ENCODE results near the gene RAB15.

RAB15 gene

DNA sequence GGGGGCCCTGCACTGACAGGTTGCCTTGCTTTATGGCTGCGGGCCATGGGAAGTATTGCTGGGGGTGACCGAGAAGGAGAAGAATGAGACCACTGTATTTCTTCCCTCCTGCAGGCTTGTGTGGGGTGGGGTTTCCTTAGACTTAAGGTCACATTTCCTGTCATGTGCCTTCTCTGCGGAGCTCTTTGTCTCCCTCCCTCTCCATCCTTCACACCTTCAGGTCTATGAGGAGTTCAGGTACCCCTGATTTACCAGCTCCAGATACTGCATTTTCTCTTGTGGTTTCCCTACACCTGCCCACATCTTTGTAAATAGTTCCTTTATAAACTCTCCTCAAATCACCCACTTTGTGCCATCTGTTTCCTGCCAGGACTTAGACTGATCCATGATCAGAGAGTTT, 18.2 kb upstream of the RAB15 start:
- Histone ChIP-seq H3K4me3 (ENCODE audit: low read length) (no peak overlapping the region), H3K36me3 (ENCODE audit: control insufficient read depth, insufficient read depth, low read length) (no peaks in the 10 kb centered on the region), H3K4me1 (ENCODE audit: control insufficient read depth, insufficient read depth, low read length) (no peaks in the 10 kb centered on the region), H3K27me3 (ENCODE audit: control insufficient read depth, insufficient read depth, low read length) (no peaks in the 10 kb centered on the region), H3K27ac (ENCODE audit: low read length) (no peak overlapping the region), H3K9me3 (ENCODE audit: control insufficient read depth, insufficient read depth, low read length) (no peaks in the 10 kb centered on the region)
- no peak for DNase-seq (ENCODE audit: low read depth, low spot score)
- no CpG with 5 or more reads among the region's 3 CpGs for WGBS (ENCODE audit: insufficient coverage, insufficient read length)

DNA sequence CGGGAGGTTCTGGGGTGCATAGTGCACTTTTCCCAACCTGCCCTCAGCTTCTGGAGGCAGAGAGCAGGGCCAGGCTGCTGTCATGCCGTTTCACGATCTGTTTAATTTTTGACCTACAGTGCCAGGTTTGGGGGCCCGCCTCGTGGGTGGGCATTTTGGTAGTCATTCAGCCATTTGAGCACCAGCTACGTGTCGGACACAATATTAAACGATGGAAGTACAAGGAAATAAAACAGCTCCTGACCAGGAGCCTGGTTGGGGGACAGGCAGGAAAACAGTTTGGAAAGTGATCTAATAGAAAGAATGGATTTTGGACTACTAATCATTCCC, 15.3 kb upstream of the RAB15 start:
- Histone ChIP-seq H3K9me3 (ENCODE audit: control insufficient read depth, insufficient read depth, low read length) (no peaks in the 10 kb centered on the region), H3K27me3 (ENCODE audit: control insufficient read depth, insufficient read depth, low read length) (no peaks in the 10 kb centered on the region), H3K4me3 (ENCODE audit: low read length) (peak overlapping the region; percentile 66), H3K4me1 (ENCODE audit: control insufficient read depth, insufficient read depth, low read length) (no peaks in the 10 kb centered on the region), H3K36me3 (ENCODE audit: control insufficient read depth, insufficient read depth, low read length) (no peaks in the 10 kb centered on the region), H3K27ac (ENCODE audit: low read length) (no peak overlapping the region)
- DNase-seq (ENCODE audit: low read depth, low spot score), result no peak
- WGBS (ENCODE audit: insufficient coverage, insufficient read length), result no CpG with 5 or more reads among the region's 8 CpGs

DNA sequence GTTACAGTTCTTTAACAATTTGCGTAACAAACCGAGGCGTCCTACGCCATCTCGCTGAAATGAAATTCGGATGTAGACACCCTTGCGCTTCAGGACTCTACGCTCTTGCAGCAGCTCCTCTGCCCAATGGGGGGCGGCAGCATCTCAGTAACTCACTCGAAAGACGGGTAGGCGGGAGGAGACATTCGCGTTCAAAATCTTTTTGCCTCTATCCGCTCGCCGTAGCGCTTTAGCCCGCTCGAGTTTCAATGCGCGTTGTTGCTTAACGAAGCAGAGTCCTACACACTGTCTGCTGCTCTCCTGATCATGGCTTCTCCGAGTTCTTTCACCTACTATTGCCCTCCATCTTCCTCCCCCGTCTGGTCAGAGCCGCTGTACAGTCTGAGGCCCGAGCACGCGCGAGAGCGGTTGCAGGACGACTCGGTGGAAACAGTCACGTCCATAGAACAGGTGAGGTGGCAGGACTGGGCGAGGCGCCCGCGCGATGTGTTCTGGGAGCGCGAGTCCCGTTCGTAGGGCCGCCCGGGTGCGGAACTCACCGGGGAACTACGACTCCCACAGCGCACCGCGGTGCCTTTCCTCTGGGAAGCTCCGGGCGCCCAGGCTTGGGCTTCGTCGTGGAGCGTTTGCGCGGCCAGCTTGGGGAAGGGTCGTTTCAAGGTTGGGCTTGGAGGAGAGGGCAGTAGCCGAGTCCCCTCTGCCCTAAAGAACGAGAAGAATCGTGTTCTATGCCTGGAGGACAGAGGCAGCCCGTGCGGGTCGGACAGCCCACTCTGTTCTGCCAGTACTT, 14.7 kb upstream of the RAB15 start, which contains the start of gene FNTB:
Gene FNTB, plus strand, starts transcription at position 248 of the 790 bp plus-strand sequence. Its CDS starts 59 bp downstream, at position 307.
- H3K36me3 ChIP-seq (ENCODE audit: control insufficient read depth, insufficient read depth, low read length), result no peaks in the 10 kb centered on the region
- H3K4me3 ChIP-seq (ENCODE audit: low read length), result peak within 1 kb of the TSS; percentile 66
- no peaks in the 10 kb centered on the region for H3K4me1 ChIP-seq (ENCODE audit: control insufficient read depth, insufficient read depth, low read length)
- DNase-seq (ENCODE audit: low read depth, low spot score), result peak; percentile 93
- no peaks in the 10 kb centered on the region for H3K9me3 ChIP-seq (ENCODE audit: control insufficient read depth, insufficient read depth, low read length)
- no peak within 1 kb of the TSS for H3K27ac ChIP-seq (ENCODE audit: low read length)
- no CpG with 5 or more reads among the region's 65 CpGs for WGBS (ENCODE audit: insufficient coverage, insufficient read length)
- H3K27me3 ChIP-seq (ENCODE audit: control insufficient read depth, insufficient read depth, low read length), result no peaks in the 10 kb centered on the region

DNA sequence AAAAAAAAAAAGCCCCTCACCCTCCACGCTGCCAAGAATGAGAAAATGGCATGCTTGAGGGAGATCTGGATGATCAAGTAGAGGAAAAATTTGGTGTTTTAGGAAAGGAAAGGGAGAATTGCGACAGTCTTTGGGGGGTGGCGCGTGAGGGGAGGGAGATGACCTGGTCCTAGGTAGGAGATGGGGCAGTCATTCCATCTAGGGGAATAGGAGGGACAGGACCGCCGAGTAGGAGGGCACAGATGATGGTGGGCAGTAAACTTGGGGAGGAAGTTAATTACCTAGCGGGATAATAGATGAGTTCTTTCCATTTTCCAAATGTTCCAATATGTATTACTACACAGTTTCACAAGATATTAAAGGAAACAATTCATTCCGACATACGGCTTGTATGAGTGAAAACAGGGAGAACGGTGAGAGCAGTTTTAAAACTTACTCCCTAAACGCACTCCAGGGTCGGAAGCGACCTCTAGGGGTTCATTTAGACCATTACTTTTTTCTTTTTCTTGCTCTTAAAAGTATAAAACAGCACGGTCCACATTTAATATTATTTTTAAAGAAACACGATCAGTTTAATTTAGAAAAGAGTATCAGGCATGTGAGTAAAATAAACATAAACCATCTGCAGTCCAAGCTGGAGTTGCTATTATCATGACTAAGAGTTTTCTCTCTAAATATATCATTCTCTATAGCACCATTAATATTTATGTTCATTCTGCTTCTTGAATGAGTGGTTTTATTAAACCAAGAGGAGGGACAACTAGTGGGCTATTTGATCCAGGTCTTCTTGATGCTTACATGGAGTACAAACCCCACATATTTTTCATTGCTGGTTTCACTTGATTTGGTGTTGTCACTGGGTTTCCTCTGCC, 11.5 kb upstream of the RAB15 start:
- Histone ChIP-seq H3K27me3 (ENCODE audit: control insufficient read depth, insufficient read depth, low read length) (no peaks in the 10 kb centered on the region), H3K36me3 (ENCODE audit: control insufficient read depth, insufficient read depth, low read length) (no peaks in the 10 kb centered on the region), H3K9me3 (ENCODE audit: control insufficient read depth, insufficient read depth, low read length) (no peaks in the 10 kb centered on the region), H3K27ac (ENCODE audit: low read length) (no peak overlapping the region), H3K4me3 (ENCODE audit: low read length) (peak overlapping the region; percentile 2; the same call in 1 of the 2 replicates), H3K4me1 (ENCODE audit: control insufficient read depth, insufficient read depth, low read length) (0 out of 2 replicates have a peak, but pooled peaks cover 2% of the 10 kb centered on the region)
- 100% methylated on average over 1 of the region's 15 CpGs for WGBS (ENCODE audit: insufficient coverage, insufficient read length)
- DNase-seq (ENCODE audit: low read depth, low spot score), result no peak

DNA sequence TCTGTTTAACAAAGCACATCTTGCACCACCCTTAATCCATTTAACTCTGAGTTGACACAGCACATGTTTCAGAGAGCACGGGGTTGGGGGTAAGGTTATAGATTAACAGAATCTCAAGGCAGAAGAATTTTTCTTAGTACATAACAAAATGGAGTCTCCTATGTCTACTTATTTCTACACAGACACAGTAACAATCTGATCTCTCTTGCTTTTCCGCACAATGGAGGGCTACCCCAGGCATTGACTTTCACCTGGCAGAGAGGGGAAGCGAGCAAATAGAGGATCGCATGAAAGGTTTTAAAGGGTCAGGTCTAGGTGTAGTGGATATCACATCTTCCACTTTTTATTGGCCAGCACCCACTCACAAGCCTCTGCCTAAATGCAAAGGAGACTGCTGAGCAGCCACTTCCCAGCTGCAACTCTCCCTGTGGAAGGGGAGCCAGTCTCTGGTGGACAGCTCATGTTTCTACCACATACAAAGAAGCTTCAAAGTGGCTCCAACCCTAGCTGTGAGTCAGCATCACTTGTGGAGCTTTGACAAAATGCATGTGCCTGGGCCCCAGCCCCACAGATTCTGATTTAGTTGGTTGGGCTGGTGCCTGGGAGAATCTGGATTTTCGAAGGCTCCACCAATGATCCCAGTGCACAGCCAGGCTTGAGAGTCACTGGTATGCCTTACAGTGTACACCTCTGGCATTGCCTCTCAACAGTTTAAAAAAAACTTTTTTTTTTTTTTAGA, 7.4 kb upstream of the RAB15 start:
- Histone ChIP-seq H3K4me3 (ENCODE audit: low read length) (no peak overlapping the region), H3K36me3 (ENCODE audit: control insufficient read depth, insufficient read depth, low read length) (no peaks in the 10 kb centered on the region), H3K4me1 (ENCODE audit: control insufficient read depth, insufficient read depth, low read length) (peaks cover 4% of the 10 kb centered on the region; the same call in 1 of the 2 replicates), H3K27me3 (ENCODE audit: control insufficient read depth, insufficient read depth, low read length) (no peaks in the 10 kb centered on the region), H3K9me3 (ENCODE audit: control insufficient read depth, insufficient read depth, low read length) (no peaks in the 10 kb centered on the region), H3K27ac (ENCODE audit: low read length) (no peak overlapping the region)
- WGBS (ENCODE audit: insufficient coverage, insufficient read length), result no CpG with 5 or more reads among the region's 5 CpGs
- no peak for DNase-seq (ENCODE audit: low read depth, low spot score)

DNA sequence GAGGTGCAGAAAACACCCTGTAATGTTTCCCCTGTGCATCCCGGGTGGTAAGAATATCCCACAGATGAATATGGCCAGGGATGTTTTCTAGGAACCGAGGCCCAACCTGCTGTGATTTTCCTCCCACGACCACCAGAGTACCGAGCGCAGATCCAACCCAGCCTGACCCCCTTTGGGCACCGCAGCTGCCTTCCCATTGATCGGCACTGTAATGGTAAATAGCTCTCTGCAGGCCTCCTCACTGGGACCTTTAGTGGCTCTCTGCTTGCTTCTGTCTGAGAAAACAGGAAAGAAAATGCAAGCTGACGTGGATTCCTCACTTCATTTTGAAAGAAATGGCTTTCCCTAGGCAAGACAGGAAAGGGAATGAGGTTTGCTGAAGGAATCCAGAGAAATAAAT, 2.4 kb upstream of the RAB15 start:
- Histone ChIP-seq H3K9me3 (ENCODE audit: control insufficient read depth, insufficient read depth, low read length) (no peaks in the 10 kb centered on the region), H3K4me1 (ENCODE audit: control insufficient read depth, insufficient read depth, low read length) (peaks cover 14% of the 10 kb centered on the region), H3K4me3 (ENCODE audit: low read length) (no peak overlapping the region), H3K27ac (ENCODE audit: low read length) (no peak overlapping the region), H3K36me3 (ENCODE audit: control insufficient read depth, insufficient read depth, low read length) (no peaks in the 10 kb centered on the region), H3K27me3 (ENCODE audit: control insufficient read depth, insufficient read depth, low read length) (no peaks in the 10 kb centered on the region)
- WGBS (ENCODE audit: insufficient coverage, insufficient read length), result no CpG with 5 or more reads among the region's 8 CpGs
- DNase-seq (ENCODE audit: low read depth, low spot score), result no peak

DNA sequence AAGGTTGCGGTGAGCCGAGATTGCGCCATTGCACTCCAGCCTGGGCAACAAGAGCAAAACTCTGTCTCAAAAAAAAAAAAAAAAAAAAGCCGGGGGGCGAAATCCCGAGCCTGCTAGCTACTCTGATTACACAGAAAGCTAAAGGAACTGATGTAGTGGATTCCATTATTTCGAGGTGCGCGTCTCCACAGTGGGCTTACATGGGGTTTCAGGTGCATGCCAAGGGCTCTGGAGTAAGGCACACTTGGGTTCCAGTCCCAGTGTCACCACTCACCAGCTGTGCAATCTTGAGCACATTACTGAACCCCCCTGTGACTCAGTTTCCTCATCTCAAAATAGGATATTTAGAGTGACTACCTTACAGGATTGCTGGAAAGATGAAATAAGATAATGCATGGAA, 1.7 kb upstream of the RAB15 start:
- peaks cover 14% of the 10 kb centered on the region for H3K4me1 ChIP-seq (ENCODE audit: control insufficient read depth, insufficient read depth, low read length)
- no CpG with 5 or more reads among the region's 9 CpGs for WGBS (ENCODE audit: insufficient coverage, insufficient read length)
- H3K27me3 ChIP-seq (ENCODE audit: control insufficient read depth, insufficient read depth, low read length), result no peaks in the 10 kb centered on the region
- no peak overlapping the region for H3K27ac ChIP-seq (ENCODE audit: low read length)
- H3K36me3 ChIP-seq (ENCODE audit: control insufficient read depth, insufficient read depth, low read length), result no peaks in the 10 kb centered on the region
- no peaks in the 10 kb centered on the region for H3K9me3 ChIP-seq (ENCODE audit: control insufficient read depth, insufficient read depth, low read length)
- H3K4me3 ChIP-seq (ENCODE audit: low read length), result no peak overlapping the region
- DNase-seq (ENCODE audit: low read depth, low spot score), result no peak

DNA sequence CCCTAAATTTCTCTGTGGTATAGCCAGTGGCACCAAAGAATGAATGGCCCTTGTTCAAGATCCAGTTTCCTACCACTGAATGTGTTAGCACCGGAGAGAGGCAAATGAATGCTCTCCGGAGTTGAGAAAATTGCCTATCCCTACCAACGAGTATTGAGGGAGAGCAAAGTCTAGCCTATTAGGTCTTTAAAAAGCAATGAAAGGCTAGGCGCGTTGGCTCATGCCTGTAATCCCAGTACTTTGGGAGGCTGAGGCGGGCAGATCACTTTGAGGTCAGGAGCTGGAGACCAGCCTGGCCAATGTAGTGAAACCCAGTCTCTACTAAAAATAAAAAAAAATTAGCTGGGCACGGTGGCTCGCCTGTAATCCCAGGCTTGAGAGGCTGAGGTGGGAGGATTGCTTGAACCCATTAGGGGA, 898 bp upstream of the RAB15 start:
- no peaks in the 10 kb centered on the region for H3K36me3 ChIP-seq (ENCODE audit: control insufficient read depth, insufficient read depth, low read length)
- no peak for DNase-seq (ENCODE audit: low read depth, low spot score)
- no CpG with 5 or more reads among the region's 8 CpGs for WGBS (ENCODE audit: insufficient coverage, insufficient read length)
- peaks cover 16% of the 10 kb centered on the region for H3K4me1 ChIP-seq (ENCODE audit: control insufficient read depth, insufficient read depth, low read length)
- no peak overlapping the region for H3K27ac ChIP-seq (ENCODE audit: low read length)
- no peaks in the 10 kb centered on the region for H3K27me3 ChIP-seq (ENCODE audit: control insufficient read depth, insufficient read depth, low read length)
- H3K9me3 ChIP-seq (ENCODE audit: control insufficient read depth, insufficient read depth, low read length), result no peaks in the 10 kb centered on the region
- H3K4me3 ChIP-seq (ENCODE audit: low read length), result no peak overlapping the region

DNA sequence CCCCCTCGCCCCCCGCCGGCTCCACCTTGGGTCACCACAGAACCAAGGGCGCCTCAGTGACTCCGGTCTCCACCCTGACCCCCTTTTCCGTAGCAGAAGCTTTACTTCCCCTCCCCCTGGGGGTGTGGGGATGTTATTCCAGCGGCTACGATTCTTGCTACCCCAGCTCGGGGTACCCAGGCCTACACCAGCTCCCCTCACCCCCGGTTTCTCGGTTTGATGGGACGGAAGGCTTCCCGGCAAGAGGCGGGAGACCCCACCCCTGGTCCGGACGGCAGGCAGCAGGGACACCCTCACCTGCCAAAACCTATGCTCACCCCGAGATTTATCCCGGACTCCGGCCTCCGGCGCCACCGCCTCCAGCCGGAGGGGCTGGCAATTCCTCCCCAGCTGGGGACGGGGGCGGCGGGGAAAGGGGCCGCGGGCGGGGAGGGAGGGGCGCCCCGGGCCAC, 619 bp downstream of the RAB15 start:
- no peak for DNase-seq (ENCODE audit: low read depth, low spot score)
- Histone ChIP-seq H3K27ac (ENCODE audit: low read length) (no peak overlapping the region), H3K27me3 (ENCODE audit: control insufficient read depth, insufficient read depth, low read length) (no peaks in the 10 kb centered on the region), H3K4me1 (ENCODE audit: control insufficient read depth, insufficient read depth, low read length) (peaks cover 13% of the 10 kb centered on the region), H3K36me3 (ENCODE audit: control insufficient read depth, insufficient read depth, low read length) (no peaks in the 10 kb centered on the region), H3K9me3 (ENCODE audit: control insufficient read depth, insufficient read depth, low read length) (no peaks in the 10 kb centered on the region), H3K4me3 (ENCODE audit: low read length) (peak overlapping the region; percentile 72)
- no CpG with 5 or more reads among the region's 31 CpGs for WGBS (ENCODE audit: insufficient coverage, insufficient read length)

All from iPS DF 6.9 (cell line).